GM23338 (cell line): ENCODE data around the gene RSPRY1. TPM values are rescaled to one million over a fixed set of nuclear protein-coding genes. Genes with fewer than 3 reads are reported as not detected.

Experiments
- ATAC-seq: fragments of 200-7000 bp; cut with Tn5 transposase; 3 replicates; pipeline ENCODE4 v1.9.1; 2020
- DNase-seq: peaks from one replicate; pipeline ENCODE4 v3.0.0-alpha.2; 2015; ENCODE audit warnings: low spot score
- H2AFZ ChIP-seq: fragments of 200-600 bp; sonication (generic); 2 replicates; pipeline ENCODE4 v1.8.0; 2016; ENCODE audit warnings: antibody characterized with exemption, mild to moderate bottlenecking, moderate library complexity
- H3F3A ChIP-seq: fragments of 200-600 bp; sonication (generic); replicated peaks from 2 replicates; pipeline ENCODE4 v1.8.0; 2017; ENCODE audit warnings: antibody characterized with exemption, mixed run types, low read depth
- H3K27ac ChIP-seq: fragments of 200-600 bp; sonication (generic); 2 replicates; pipeline ENCODE4 v1.6.1; 2016; ENCODE audit warnings: low read depth
- H3K27me3 ChIP-seq: fragments of 200-600 bp; sonication (generic); 2 replicates; pipeline ENCODE4 v1.8.0; 2016; ENCODE audit warnings: mild to moderate bottlenecking, mixed run types, moderate library complexity; ENCODE audit not compliant: insufficient read depth
- H3K36me3 ChIP-seq: fragments of 200-600 bp; sonication (generic); 2 replicates; pipeline ENCODE4 v1.8.0; 2016; ENCODE audit warnings: mild to moderate bottlenecking; ENCODE audit not compliant: insufficient read depth
- H3K4me1 ChIP-seq: fragments of 200-600 bp; sonication (generic); 2 replicates; pipeline ENCODE4 v1.8.0; 2016; ENCODE audit warnings: mild to moderate bottlenecking, moderate library complexity; ENCODE audit not compliant: insufficient read depth
- H3K4me2 ChIP-seq: fragments of 200-600 bp; sonication (generic); 2 replicates; pipeline ENCODE4 v1.7.1; 2017; ENCODE audit warnings: mixed run types
- H3K4me3 ChIP-seq: fragments of 200-600 bp; sonication (generic); 2 replicates; pipeline ENCODE4 v1.6.1; 2016; ENCODE audit warnings: mixed run types
- H3K79me2 ChIP-seq: fragments of 200-600 bp; sonication (generic); replicated peaks from 2 replicates; pipeline ENCODE4 v1.8.0; 2017; ENCODE audit warnings: mild to moderate bottlenecking; ENCODE audit not compliant: insufficient read depth
- H3K9me2 ChIP-seq: fragments of 200-600 bp; sonication (generic); 2 replicates; pipeline ENCODE4 v1.8.0; 2017; ENCODE audit not compliant: insufficient read depth
- H4K20me1 ChIP-seq: fragments of 200-600 bp; sonication (generic); replicated peaks from 2 replicates; pipeline ENCODE4 v1.8.0; 2017; ENCODE audit warnings: mild to moderate bottlenecking; ENCODE audit not compliant: insufficient read depth
- H3K27ac Mint-ChIP-seq: 2 replicates; pipeline ENCODE4 v1.8.0; 2020; ENCODE audit warnings: inconsistent platforms, mild to moderate bottlenecking, moderate library complexity, mixed read lengths
- H3K27me3 Mint-ChIP-seq: 3 replicates; pipeline ENCODE4 v1.8.0; 2022; ENCODE audit warnings: low read depth, mild to moderate bottlenecking, moderate library complexity, mixed read lengths, inconsistent platforms; ENCODE audit not compliant: insufficient read depth, poor library complexity
- H3K36me3 Mint-ChIP-seq: 3 replicates; pipeline ENCODE4 v1.8.0; 2021; ENCODE audit warnings: low read depth, mild to moderate bottlenecking, inconsistent platforms, moderate library complexity, mixed read lengths
- H3K4me1 Mint-ChIP-seq: 3 replicates; pipeline ENCODE4 v1.8.0; 2020; ENCODE audit warnings: mild to moderate bottlenecking, inconsistent platforms, mixed read lengths
- H3K4me3 Mint-ChIP-seq: 3 replicates; pipeline ENCODE4 v1.8.0; 2021; ENCODE audit warnings: moderate library complexity, mild to moderate bottlenecking, inconsistent platforms, mixed read lengths
- H3K9me3 Mint-ChIP-seq: 3 replicates; pipeline ENCODE4 v1.8.0; 2020; ENCODE audit warnings: moderate library complexity, mild to moderate bottlenecking, inconsistent platforms, mixed read lengths
- CREB1 ChIP-seq: fragments of 250-450 bp; sonication (Bioruptor Pico); IDR thresholded peaks from 2 replicates; pipeline ENCODE4 v1.5.0; 2020; ENCODE audit warnings: low read depth, mild to moderate bottlenecking, moderate library complexity
- CTCF ChIP-seq, 2 experiments: fragments of 200-600 bp in 1 of 2; sonication (generic) in 1 of 2; conservative IDR thresholded peaks; 2 replicates each; pipeline versions ENCODE4 v1.5.1 to v1.6.1; 2016 to 2017; ENCODE audit warnings: antibody characterized with exemption in 2 of 2, low read depth in 2 of 2, mild to moderate bottlenecking in 2 of 2, moderate library complexity in 1 of 2
- EZH2 ChIP-seq: fragments of 200-600 bp; sonication (generic); IDR thresholded peaks from one replicate; pipeline ENCODE4 v1.8.0; 2017; ENCODE audit warnings: antibody characterized with exemption, mild to moderate bottlenecking, low read depth; ENCODE audit not compliant: unreplicated experiment
- EZH2phosphoT487 ChIP-seq: fragments of 200-600 bp; sonication (generic); IDR thresholded peaks from one replicate; pipeline ENCODE4 v1.8.1; 2018; ENCODE audit warnings: antibody characterized with exemption; ENCODE audit not compliant: unreplicated experiment
- POLR2AphosphoS5 ChIP-seq: IDR thresholded peaks from 2 replicates; pipeline ENCODE4 v1.6.1; 2016; ENCODE audit warnings: antibody characterized with exemption, low read depth
- REST ChIP-seq: IDR thresholded peaks from one replicate; pipeline ENCODE4 v1.6.1; 2018; ENCODE audit warnings: antibody characterized with exemption; ENCODE audit not compliant: unreplicated experiment
- STAT1 ChIP-seq: IDR thresholded peaks from one replicate; pipeline ENCODE4 v1.6.1; 2016; ENCODE audit warnings: antibody characterized with exemption; ENCODE audit not compliant: unreplicated experiment
- ZNF114 ChIP-seq: fragments of 250-450 bp; sonication (Bioruptor Pico); IDR thresholded peaks from 2 replicates; pipeline ENCODE4 v1.5.0; 2020; ENCODE audit warnings: mild to moderate bottlenecking, moderate library complexity
- polyA plus RNA-seq: library from polyadenylated mRNA; unstranded; fragments of >200 nt; fragmentation: Nextera tagmentation; extraction: Ambion mirVana; gene quantifications from 2 replicates; pipeline ENCODE4 v1.2.1, GENCODE V29; 2016
- total RNA-seq: library from RNA; depleted of rRNA; stranded (reverse); fragments of >200 nt; shearing (Covaris generic); gene quantifications from 2 replicates; pipeline ENCODE4 v1.2.3, GENCODE V29; 2014
- TF ChIP-seq, protein P1 (sequence below): IDR thresholded peaks from 2 replicates; pipeline ENCODE4 v1.6.1; 2016; ENCODE audit warnings: antibody characterized with exemption

The RSPRY1 gene
- total and polyA plus RNA-seq, 2 experiments from 2014 or later = 25.8 to 35.9 TPM

DNA sequence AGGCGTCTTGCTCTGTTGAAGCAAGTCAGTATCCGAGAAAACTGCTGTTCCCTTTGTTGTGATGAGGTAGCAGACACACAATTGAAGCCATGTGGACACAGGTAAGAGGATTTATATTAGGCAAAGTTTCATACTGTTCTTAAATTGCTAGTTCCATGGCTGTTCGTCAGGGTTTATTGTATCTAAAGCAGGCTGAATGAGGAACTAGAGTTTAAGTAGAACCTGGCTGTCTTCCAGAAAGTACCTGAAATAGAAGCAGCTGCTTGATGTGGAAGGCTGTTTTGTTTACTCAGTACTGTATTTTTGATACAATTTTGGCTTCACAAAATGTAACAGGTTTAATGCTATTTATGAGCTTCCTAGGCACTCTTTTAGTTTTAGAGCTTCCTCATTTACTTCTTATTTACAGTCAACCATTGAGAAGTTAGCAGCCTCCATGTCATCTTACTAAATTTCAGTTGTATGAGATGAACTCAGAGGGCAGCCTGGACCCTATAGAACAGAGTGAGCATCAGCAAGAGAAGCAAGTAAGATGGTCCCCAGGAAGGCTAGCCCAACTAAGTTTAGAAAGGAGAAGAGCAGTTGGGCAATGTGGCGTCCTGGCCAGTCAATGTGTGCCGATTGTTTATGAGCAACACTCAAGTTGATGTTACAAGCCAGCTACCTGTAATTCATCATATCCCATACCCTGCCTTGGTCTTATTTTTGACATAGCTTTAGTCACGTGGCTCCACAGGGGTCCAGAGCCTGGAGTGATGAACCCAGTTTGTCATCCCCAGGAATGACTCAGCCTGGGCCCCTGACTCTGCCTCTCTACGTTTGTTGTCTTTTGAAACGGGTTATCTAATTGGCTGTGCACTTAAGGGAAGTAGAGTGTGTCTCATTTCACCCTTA is 49.2 kb downstream of the RSPRY1 start:
- Histone ChIP-seq H3K4me2 (no peak overlapping the region), H3K79me2 (no peaks in the 10 kb centered on the region), H3K36me3 (peaks cover 25% of the 10 kb centered on the region), H2AFZ (no peak overlapping the region), H3F3A (no peaks in the 10 kb centered on the region), H3K27me3 (no peaks in the 10 kb centered on the region), H3K4me3 (no peak overlapping the region), H3K27ac (no peak overlapping the region), H3K4me1 (no peaks in the 10 kb centered on the region), H4K20me1 (no peaks in the 10 kb centered on the region; the same call in 1 of the 2 replicates), H3K9me2 (no peaks in the 10 kb centered on the region)
- Mint-ChIP-seq H3K4me1 (no peaks in the 10 kb centered on the region), H3K9me3 (no peaks in the 10 kb centered on the region), H3K27me3 (peaks cover 1% of the 10 kb centered on the region), H3K27ac (peak overlapping the region; percentile 78), H3K36me3 (peaks cover 51% of the 10 kb centered on the region), H3K4me3 (no peak overlapping the region)
- ATAC-seq = no peak
- TF ChIP-seq REST (no peak), EZH2phosphoT487 (no peak), STAT1 (no peak), POLR2AphosphoS5 (no peak), CREB1 (CRISPR knock-in tag) (no peak), CTCF (conservative IDR thresholded peaks at IDR 0.05; ENCODE audit: low read depth in 2 of 2) (no peak), ZNF114 (CRISPR knock-in tag) (no peak), EZH2 (no peak)
- TF ChIP-seq, protein P1, sequence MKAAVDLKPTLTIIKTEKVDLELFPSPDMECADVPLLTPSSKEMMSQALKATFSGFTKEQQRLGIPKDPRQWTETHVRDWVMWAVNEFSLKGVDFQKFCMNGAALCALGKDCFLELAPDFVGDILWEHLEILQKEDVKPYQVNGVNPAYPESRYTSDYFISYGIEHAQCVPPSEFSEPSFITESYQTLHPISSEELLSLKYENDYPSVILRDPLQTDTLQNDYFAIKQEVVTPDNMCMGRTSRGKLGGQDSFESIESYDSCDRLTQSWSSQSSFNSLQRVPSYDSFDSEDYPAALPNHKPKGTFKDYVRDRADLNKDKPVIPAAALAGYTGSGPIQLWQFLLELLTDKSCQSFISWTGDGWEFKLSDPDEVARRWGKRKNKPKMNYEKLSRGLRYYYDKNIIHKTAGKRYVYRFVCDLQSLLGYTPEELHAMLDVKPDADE = no peak
- DNase-seq = no peak
